Right renal cortex interstitium (tissue), 3 donors: ENCODE measurements around the gene ZC3HAV1. TPM values are rescaled to one million over a fixed set of nuclear protein-coding genes. Genes with fewer than 3 reads are reported as not detected.
"Not testable (repeated sequence)": the region's sequence is repeated elsewhere in the genome, so short reads cannot be mapped to it uniquely, and the experiment has no call there.

ENCODE experiments used
- DNase-seq, 3 donors: peaks; one replicate each; pipeline ENCODE4 v3.0.0-alpha.2; 2013; ENCODE audit warnings: low read depth in 3 of 3, low spot score in 2 of 3
- polyA plus RNA-seq, 3 donors: library from polyadenylated mRNA; unstranded; fragments of 120-200 nt; gene quantifications; one replicate each; pipeline ENCODE4 v1.2.1, GENCODE V29; 2013; ENCODE audit not compliant: insufficient read length in 3 of 3

The ZC3HAV1 gene
- polyA plus RNA-seq, 3 donors: 19.1 to 21.7 (median 19.1) TPM

GRCh38 chr7:139112741-139113250, 3.3 kb upstream of the ZC3HAV1 start:
- DNase-seq: no peak

DNA sequence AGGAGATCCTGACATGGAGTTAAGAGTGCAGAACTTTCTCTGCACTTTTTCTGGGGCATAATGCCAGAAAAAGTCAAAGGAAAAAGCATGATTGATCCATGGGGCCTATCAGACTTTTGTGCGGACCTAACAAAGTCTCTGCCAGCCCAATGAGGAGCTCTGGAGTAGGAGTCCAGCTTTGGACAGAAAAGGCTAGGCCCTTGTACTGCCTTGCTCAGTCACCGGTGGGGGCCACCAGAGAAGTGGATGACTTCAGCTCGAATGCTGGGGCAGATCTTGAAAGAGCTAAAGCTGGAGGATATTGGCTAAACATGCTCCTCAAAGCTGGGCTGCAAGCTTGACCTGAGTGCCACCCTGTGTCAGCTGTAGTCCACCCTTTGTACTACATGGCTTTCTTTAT, 2.8 kb upstream of the ZC3HAV1 start:
- no peak for DNase-seq

DNA sequence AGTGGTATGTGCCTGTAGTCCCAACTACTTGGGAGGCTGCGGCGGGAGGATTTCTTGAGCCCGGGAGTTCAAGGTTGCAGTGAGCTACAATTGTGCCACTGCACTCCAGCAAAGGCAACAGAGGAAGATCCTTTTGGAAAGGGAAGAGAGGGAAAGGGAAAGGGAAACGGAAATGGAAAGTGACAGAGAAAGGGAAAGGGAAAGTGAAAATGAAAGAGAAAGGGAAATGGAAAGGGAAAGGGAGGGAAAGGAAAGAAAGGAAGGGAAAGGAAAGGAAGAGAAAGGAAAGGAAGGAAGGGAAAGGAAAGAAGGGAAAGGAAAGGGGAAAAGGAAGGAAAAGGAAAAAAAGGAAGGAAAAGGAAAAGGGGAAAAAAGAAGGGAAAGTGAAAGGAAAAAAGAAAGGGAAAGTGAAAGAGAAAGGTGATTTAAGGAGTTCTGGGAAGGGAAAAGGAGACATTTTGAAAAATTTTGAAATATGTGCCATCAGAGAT, 2.3 kb upstream of the ZC3HAV1 start:
- no peak for DNase-seq

GRCh38 chr7:139111147-139111546, 1.6 kb upstream of the ZC3HAV1 start:
- no peak for DNase-seq

DNA sequence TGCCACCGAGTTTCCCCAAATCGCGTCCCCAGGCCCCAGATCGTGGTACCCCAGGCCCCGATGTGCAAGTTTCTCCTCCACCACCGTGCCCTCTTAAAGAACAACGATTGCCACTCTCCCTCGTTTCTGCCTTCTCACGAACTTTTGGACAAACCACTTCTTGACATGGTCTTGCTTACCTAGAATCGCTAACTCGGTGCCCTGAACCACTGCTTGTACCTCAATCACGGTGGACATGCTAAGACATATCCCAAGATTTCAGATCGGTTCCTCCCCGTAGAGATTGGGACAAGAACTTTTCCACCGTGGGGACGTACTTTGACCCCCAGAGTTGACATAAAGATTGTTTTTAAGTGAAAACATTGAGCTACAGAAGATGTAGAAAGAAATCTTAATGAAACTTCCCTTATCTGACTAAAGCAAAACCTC, 477 bp upstream of the ZC3HAV1 start:
- DNase-seq: no peak

- no peak for DNase-seq
Observed at GRCh38 chr7:139108266-139109187, 993 bp downstream of the ZC3HAV1 start.

GRCh38 chr7:139106959-139107358, 2.6 kb downstream of the ZC3HAV1 start:
- no peak for DNase-seq

GRCh38 chr7:139106227-139106626, 3.3 kb downstream of the ZC3HAV1 start:
- not testable (repeated sequence) for DNase-seq

- no peak for DNase-seq
Observed at GRCh38 chr7:139105484-139105883, 4.0 kb downstream of the ZC3HAV1 start.

- DNase-seq: no peak
Observed at GRCh38 chr7:139104091-139104450, 5.4 kb downstream of the ZC3HAV1 start.

- DNase-seq: no peak
Observed at GRCh38 chr7:139103057-139103815, 6.3 kb downstream of the ZC3HAV1 start.

- DNase-seq: not testable (repeated sequence)
Observed at GRCh38 chr7:139101637-139102158, 7.8 kb downstream of the ZC3HAV1 start.

GRCh38 chr7:139099172-139099947, 10.2 kb downstream of the ZC3HAV1 start:
- no peak for DNase-seq

- no peak for DNase-seq
Observed at GRCh38 chr7:139095194-139095659, 14.3 kb downstream of the ZC3HAV1 start.

GRCh38 chr7:139094596-139094995, 14.9 kb downstream of the ZC3HAV1 start:
- DNase-seq: no peak

DNA sequence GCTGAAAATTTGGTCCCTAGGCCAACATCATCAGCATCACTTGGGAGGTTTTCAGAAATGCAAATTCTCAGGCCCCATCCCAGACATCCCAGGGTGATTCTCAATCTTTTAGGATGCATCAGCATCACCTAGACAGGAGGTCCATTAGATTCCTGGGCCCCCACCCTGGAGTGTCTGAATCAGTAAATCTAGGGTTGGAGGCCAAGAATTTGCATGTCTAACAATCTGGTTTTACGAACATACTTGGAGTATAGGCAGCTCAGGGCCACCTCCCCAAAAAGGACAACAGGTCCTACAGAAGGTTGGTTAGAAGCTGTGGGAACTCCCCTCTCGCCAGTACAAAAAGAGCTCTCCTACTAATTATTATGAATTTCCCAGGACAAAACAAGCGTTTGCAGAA, 15.5 kb downstream of the ZC3HAV1 start:
- no peak for DNase-seq

DNA sequence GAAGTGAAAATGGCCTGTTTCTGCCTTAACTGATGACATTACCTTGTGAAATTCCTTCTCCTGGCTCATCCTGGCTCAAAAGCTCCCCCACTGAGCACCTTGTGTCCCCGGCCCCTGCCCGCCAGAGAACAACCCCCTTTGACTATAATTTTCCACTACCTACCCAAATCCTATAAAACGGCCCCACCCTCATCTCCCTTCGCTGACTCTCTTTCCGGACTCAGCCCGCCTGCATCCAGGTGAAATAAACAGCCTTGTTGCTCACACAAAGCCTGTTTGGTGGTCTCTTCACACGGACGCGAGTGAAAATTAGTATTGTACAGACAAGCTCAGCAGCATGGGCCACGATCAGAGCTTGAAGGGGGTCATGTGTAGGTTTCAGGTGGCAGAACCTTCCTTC, 16.0 kb downstream of the ZC3HAV1 start:
- not testable (repeated sequence) for DNase-seq

DNA sequence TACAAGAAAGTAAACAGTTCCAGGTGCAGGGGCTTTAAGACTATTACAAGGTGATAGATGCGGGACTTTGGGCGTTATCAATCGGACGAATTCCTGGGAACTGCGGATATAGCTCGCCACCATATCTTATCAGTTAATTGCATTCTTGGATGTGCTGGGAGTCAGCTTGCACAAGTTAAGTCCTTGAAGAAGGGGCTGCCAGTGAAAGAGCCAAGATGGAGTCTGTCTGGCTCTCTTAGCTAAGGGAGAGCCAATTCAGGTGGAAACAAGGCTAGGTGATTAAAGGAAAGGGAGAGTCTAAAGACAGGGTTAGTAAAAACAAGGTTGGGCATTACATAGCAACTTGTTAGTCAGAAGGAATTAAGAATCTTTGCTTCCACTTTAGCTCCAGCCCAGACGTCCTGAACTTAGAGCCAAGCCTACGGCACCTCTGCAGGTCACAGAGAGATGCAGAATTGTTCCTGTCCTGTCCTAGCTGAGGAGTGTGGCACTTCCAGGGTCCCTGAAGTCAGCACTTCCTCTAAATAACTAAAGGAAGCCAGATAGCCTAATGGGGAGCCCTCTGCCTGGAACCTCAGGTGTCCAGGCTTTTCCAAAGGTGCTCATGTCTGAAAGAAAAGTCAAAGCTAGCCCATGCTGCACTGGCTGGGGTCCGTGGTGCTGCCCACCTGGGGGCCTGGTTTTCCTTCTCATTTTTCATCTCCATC, 17.3 kb downstream of the ZC3HAV1 start:
- no peak for DNase-seq

GRCh38 chr7:139091677-139091996, 17.9 kb downstream of the ZC3HAV1 start:
- DNase-seq: no peak

GRCh38 chr7:139089118-139089517, 20.4 kb downstream of the ZC3HAV1 start:
- no peak for DNase-seq
